Stimulated activated CD8-positive, alpha-beta memory T cell treated with anti-CD3 and anti-CD28 coated beads, Interleukin-7, amount 100 ng/mL, for 48 hours (primary cell): ENCODE results near the gene PEX14.

Experiments
- DNase-seq, 2 donors: peaks; one replicate each; pipeline ENCODE4 v3.0.0-alpha.2; 2020; ENCODE audit warnings: low read depth in 1 of 2; ENCODE audit errors: extremely low read depth in 1 of 2

The PEX14 gene

GRCh38 chr1:10662090-10662688 lies 187.4 kb downstream of the PEX14 start:
- DNase-seq = no peak

GRCh38 chr1:10662824-10663677 lies 188.3 kb downstream of the PEX14 start:
- no peak for DNase-seq

GRCh38 chr1:10663678-10664035 lies 188.9 kb downstream of the PEX14 start:
- DNase-seq = no peak

GRCh38 chr1:10664251-10664650 lies 189.5 kb downstream of the PEX14 start:
- no peak for DNase-seq

- DNase-seq = no peak
These were observed 190.5 kb downstream of the PEX14 start for GRCh38 chr1:10665226-10665625.

- DNase-seq = no peak
These were observed 191.4 kb downstream of the PEX14 start for GRCh38 chr1:10665930-10666850.

- no peak for DNase-seq
These were observed 193.4 kb downstream of the PEX14 start for GRCh38 chr1:10667861-10668761.

GRCh38 chr1:10669570-10669969 lies 194.8 kb downstream of the PEX14 start:
- DNase-seq = no peak

GRCh38 chr1:10670190-10670589 lies 195.4 kb downstream of the PEX14 start:
- no peak for DNase-seq

- DNase-seq = no peak
These were observed 196.3 kb downstream of the PEX14 start for GRCh38 chr1:10671090-10671489.

- DNase-seq = no peak
These were observed 197.0 kb downstream of the PEX14 start for GRCh38 chr1:10671622-10672342.

- DNase-seq = no peak
These were observed 197.7 kb downstream of the PEX14 start for GRCh38 chr1:10672343-10673050.

GRCh38 chr1:10673109-10673711 lies 198.5 kb downstream of the PEX14 start:
- DNase-seq = no peak

GRCh38 chr1:10674222-10674621 lies 199.5 kb downstream of the PEX14 start:
- no peak for DNase-seq

GRCh38 chr1:10674700-10675609 lies 200.2 kb downstream of the PEX14 start:
- no peak for DNase-seq

- DNase-seq = no peak
These were observed 201.1 kb downstream of the PEX14 start for GRCh38 chr1:10675813-10676212.

GRCh38 chr1:10676963-10677362 lies 202.2 kb downstream of the PEX14 start:
- no peak for DNase-seq
